Fibroblast of villous mesenchyme (primary cell): ENCODE data around the gene C11orf86. TPM values are rescaled to one million over a fixed set of nuclear protein-coding genes. Genes with fewer than 3 reads are reported as not detected.

Experiments used
- DNase-seq: peaks from one replicate; pipeline ENCODE4 v3.0.0-alpha.2; 2010; ENCODE audit warnings: low read depth
- H3K4me3 ChIP-seq: 2 replicates; pipeline ENCODE4 v1.5.1; 2011; ENCODE audit warnings: low read depth, mild to moderate bottlenecking, low read length
- CTCF ChIP-seq: IDR thresholded peaks from 2 replicates; pipeline ENCODE4 v1.5.1; 2012; ENCODE audit warnings: low read depth, mild to moderate bottlenecking, low read length; ENCODE audit not compliant: insufficient read depth
- total RNA-seq: library from RNA; depleted of rRNA; stranded (reverse); fragments of >200 nt; gene quantifications from 2 replicates; pipeline ENCODE4 v1.2.3, GENCODE V29; 2012

C11orf86 gene
- total RNA-seq, 1 donor, result not detected

GRCh38 chr11:66979336-66979980, 4.4 kb downstream of the C11orf86 start:
- no peak for TF ChIP-seq CTCF

DNA sequence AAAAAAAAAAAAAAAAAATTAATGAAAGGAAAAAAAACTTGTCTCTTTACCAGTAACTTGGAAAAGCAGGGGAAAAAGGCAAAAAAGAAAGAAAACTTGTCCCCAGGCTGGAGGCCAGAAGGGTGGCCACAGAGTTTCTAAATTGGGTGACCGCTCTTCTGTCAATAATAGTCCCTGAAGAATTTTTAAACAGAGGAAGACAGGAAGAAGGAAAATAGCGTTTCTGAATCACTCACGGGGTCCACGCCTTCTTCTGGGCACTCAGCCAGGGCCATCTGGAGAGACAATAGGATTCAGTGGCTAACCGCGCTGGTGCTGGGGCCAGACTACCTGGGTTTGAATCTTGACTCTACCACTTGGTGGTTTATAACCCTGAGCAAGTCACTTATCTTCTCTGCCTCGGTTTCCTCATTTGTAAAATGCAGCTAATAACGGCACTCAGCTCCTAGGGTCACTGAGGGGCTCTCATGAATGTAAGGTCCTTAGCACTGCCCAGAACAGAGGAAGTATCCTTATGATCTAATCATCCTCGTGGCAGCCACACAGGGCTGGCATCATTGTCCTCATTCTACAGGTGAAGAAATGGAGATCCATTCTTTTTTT, 7.0 kb downstream of the C11orf86 start:
- DNase-seq, result peak; percentile 91
- no peak for TF ChIP-seq CTCF

More at GRCh38 chr11:66979336-66979980, 4.4 kb downstream of the C11orf86 start:
- no peak for DNase-seq
- no peak overlapping the region for H3K4me3 ChIP-seq

DNA sequence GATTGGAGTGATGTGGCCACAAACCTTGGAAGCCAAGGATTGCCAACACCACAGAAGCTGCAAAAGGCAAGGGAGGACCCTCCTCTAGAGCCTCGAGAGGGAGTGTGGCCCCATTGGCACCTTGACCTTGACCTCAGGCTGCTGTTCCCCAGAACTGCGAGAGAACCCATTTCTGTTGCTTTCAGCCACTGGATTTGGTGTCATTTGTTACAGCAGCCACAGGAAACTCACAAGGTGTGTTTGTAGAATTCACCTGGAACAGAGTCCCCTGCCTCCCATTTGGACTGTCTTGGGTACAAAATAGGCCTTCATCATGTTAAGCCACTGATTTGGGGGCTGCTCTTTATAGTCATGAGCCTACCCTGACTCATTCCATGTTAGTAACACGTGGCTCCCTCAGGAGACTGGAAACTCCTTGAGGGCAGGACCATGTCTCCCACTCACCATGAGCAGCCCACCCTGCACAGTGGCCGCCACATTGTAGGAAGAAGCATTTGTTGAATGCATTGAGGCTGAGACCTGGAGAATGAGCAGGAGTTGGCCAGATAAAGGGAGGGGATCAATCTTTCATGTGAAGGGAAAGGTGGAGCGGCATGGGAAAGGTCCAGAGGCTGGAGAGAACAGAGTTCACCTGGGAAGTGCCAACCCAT, 8.3 kb downstream of the C11orf86 start:
- no peak overlapping the region for H3K4me3 ChIP-seq
- no peak for TF ChIP-seq CTCF
- no peak for DNase-seq

More for the DNA sequence above, 7.0 kb downstream of the C11orf86 start:
- H3K4me3 ChIP-seq, result no peak overlapping the region

DNA sequence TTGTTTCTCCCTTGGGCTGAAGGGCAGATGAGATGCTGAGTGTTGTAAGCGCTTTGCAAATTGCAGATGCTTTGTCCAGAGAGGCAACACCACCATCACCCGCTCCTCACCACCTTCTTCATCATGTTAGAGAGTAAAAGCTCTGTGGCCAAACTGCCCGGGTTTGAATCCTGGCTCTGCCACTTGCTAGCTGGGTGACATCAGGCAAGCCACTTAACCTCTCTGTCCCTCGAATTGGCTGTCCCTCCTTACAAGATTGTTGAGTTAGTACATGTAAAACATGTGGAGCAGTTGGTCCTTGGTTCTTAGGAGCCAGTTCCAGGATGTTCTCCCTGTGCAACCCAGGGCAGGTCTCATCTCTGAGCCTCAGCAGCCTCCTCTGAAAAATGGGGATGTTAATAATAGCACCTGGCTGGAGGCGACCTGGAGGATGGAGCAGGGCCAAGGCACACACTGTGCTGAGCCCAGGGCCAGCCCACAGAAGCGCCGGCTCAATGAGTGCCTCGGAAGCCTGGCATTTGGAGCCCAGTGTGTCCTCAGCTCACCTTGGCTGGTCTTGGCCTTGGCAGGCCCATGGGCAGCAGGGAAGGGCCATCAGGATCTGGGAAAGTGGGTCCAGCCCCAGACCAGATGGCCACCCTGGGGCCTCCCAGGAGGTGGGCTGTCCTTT, 10.5 kb downstream of the C11orf86 start:
- no peak for TF ChIP-seq CTCF
- DNase-seq, result no peak
- H3K4me3 ChIP-seq, result no peak overlapping the region

DNA sequence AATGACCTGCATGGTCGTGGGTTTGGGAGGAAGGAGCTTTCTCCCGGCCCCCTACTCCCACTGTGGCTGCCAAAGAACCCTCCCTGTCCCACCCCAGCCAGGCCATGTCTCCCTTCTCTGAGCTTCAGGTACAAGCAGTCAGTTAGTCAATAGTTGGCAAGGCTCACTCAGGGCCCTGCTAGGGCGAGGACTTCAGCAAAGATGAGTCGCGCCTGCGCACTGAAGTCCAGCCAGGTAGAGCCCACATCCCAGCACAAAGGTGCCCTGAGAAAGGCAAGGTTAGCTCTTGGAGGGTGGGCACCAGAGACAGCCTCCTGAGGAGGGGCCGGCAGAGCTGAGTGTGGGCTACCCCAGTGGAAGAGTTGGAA, 11.1 kb downstream of the C11orf86 start:
- H3K4me3 ChIP-seq, result no peak overlapping the region
- no peak for TF ChIP-seq CTCF
- DNase-seq, result no peak

GRCh38 chr11:66987158-66987620, 12.1 kb downstream of the C11orf86 start:
- H3K4me3 ChIP-seq, result no peak overlapping the region
- no peak for TF ChIP-seq CTCF
- DNase-seq, result no peak
